BJ (cell line): ENCODE data around the gene COX17. TPM values are rescaled to one million over a fixed set of nuclear protein-coding genes. Genes with fewer than 3 reads are reported as not detected.
A peak's percentile ranks its signal among the peaks of the same experiment; 100 is the strongest.

ENCODE experiments used
- CTCF ChIA-PET: fragments of 350-600 bp; formaldehyde crosslinking; extraction: SDS; loops from one replicate; lab custom pipeline; 2021; ENCODE audit warnings: antibody characterized with exemption, inconsistent platforms; lab: Yijun Ruan, JAX
- POLR2A ChIA-PET: fragments of 300-600 bp; sonication (Branson Sonifier 250); formaldehyde crosslinking; extraction: SDS; loops from one replicate; lab custom pipeline; 2021; ENCODE audit warnings: antibody characterized with exemption; lab: Charles Lee
- DNase-seq: peaks from one replicate; pipeline ENCODE4 v3.0.0-alpha.2; 2011; ENCODE audit warnings: low read depth
- H3K27me3 ChIP-seq: 2 replicates; pipeline ENCODE4 v1.6.0; 2011; ENCODE audit warnings: low read length; ENCODE audit not compliant: control insufficient read depth, insufficient read depth
- H3K36me3 ChIP-seq: 2 replicates; pipeline ENCODE4 v1.5.1; 2011; ENCODE audit warnings: low read length; ENCODE audit not compliant: control insufficient read depth, insufficient read depth
- H3K4me3 ChIP-seq: 2 replicates; pipeline ENCODE4 v1.5.1; 2011; ENCODE audit warnings: low read depth, mild to moderate bottlenecking, control low read depth, low read length
- polyA plus RNA-seq: library from polyadenylated mRNA; depleted of rRNA; stranded (reverse); fragments of >200 nt; gene quantifications from 2 replicates; pipeline ENCODE4 v1.2.3, GENCODE V29; 2011
- TF ChIP-seq, protein P1 (sequence below): IDR thresholded peaks from 2 replicates; pipeline ENCODE4 v1.5.1; 2011; ENCODE audit warnings: low read depth, mild to moderate bottlenecking, control low read depth, inconsistent platforms, low read length, moderate library complexity; ENCODE audit not compliant: insufficient read depth

The COX17 gene
- polyA plus RNA-seq, 1 experiment, result 48.1 TPM

- no peak for DNase-seq
- ChIA-PET POLR2A (no interaction called here), CTCF (no interaction called here)
- Histone ChIP-seq H3K4me3 (no peak overlapping the region), H3K36me3 (no peaks in the 10 kb centered on the region), H3K27me3 (no peaks in the 10 kb centered on the region)
- TF ChIP-seq, protein P1, sequence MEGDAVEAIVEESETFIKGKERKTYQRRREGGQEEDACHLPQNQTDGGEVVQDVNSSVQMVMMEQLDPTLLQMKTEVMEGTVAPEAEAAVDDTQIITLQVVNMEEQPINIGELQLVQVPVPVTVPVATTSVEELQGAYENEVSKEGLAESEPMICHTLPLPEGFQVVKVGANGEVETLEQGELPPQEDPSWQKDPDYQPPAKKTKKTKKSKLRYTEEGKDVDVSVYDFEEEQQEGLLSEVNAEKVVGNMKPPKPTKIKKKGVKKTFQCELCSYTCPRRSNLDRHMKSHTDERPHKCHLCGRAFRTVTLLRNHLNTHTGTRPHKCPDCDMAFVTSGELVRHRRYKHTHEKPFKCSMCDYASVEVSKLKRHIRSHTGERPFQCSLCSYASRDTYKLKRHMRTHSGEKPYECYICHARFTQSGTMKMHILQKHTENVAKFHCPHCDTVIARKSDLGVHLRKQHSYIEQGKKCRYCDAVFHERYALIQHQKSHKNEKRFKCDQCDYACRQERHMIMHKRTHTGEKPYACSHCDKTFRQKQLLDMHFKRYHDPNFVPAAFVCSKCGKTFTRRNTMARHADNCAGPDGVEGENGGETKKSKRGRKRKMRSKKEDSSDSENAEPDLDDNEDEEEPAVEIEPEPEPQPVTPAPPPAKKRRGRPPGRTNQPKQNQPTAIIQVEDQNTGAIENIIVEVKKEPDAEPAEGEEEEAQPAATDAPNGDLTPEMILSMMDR, result no peak
Measured at GRCh38 chr3:119639494-119640350, 37.5 kb downstream of the COX17 start.

GRCh38 chr3:119637679-119638477 is 39.3 kb downstream of the COX17 start:
- Histone ChIP-seq H3K36me3 (no peaks in the 10 kb centered on the region), H3K27me3 (no peaks in the 10 kb centered on the region), H3K4me3 (no peak overlapping the region)
- CTCF ChIA-PET, result no interaction called here
- peak; percentile 87 for DNase-seq
- TF ChIP-seq, protein P1, result no peak
- POLR2A ChIA-PET, result interaction anchor here (0.6 kb wide), 1 partner anchor 506 kb away, joined by 4 read pairs; no protein-coding TSS in a partner anchor

DNA sequence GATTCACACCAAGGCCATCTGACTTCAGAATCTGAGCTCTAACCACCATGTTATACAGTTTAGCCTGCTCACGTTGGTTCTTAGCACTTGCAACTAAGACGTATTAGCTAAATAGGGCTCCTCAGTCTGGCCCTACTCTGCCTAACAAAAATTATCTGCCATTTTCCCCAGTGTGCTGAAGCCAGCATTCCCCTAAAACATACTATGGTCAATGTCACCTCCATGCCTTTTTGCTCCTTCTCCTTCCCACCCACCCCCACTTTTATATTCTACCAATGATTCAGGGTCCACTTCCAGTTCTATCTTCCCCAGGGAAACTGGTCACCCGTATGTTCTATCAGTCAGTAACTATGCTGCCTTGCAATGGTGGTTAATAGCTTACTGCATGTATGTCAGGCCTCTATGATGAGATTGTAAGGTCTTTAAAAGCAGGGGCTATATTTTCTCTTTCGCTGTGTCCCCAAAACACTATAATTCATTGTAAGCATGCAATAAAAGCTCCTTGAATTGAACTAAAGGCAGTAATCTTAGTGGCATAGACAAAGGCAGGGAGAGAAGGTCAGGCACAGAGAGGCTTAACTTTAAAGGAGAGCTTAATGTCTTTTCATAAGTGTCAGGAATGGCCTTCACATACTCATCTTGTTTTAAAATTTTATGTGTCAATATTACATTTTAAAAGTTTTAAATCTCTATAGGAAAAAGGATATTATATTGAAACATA is 40.2 kb downstream of the COX17 start:
- no peak for DNase-seq
- CTCF ChIA-PET, result interaction anchor here (0.6 to 1.7 kb wide), 3 partner anchors 10 to 54 kb away, joined by 3 to 5 read pairs (median 4); no protein-coding TSS in a partner anchor
- Histone ChIP-seq H3K27me3 (no peaks in the 10 kb centered on the region), H3K36me3 (no peaks in the 10 kb centered on the region), H3K4me3 (no peak overlapping the region)
- TF ChIP-seq, protein P1, result no peak
- POLR2A ChIA-PET, result interaction anchor here (0.6 kb wide), 1 partner anchor 507 kb away, joined by 4 read pairs; no protein-coding TSS in a partner anchor

DNA sequence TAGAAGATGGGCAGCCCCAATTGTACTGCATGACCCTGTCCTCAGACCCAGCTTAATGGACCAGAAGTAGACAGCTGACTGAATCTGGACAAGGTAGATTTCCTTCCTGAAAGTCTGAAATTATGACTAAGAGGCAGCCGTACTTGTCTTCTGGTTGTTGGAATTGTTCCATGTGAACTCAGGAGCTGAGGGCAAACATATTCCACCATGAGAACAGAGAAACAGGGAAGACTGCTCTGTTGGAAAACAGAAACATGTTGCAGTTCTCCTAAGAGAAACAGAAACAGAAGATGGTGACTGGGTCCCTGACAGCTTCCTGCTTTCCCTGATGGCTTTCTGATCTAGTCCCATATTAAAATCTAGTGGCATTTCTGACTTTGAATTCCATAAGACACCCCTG is 41.0 kb downstream of the COX17 start:
- no peak for DNase-seq
- Histone ChIP-seq H3K36me3 (no peaks in the 10 kb centered on the region), H3K27me3 (no peaks in the 10 kb centered on the region), H3K4me3 (no peak overlapping the region)
- POLR2A ChIA-PET, result no interaction called here
- CTCF ChIA-PET, result interaction anchor here (0.6 to 1.7 kb wide), 3 partner anchors 9 to 55 kb away, joined by 3 to 5 read pairs (median 4); no protein-coding TSS in a partner anchor
- TF ChIP-seq, protein P1, result no peak
